ENCODE measurements around the gene CCDC102A. TPM values are rescaled to one million over a fixed set of nuclear protein-coding genes. Genes with fewer than 3 reads are reported as not detected.
A peak's percentile ranks its signal among the peaks of the same experiment; 100 is the strongest.

CCDC102A gene
- total and polyA plus RNA-seq, 2 of the 13 experiments (the other 11 are each of a cell fraction or from before 2014, with no cell fraction given), result 2.1 to 2.8 TPM

- TF ChIP-seq, protein P1, sequence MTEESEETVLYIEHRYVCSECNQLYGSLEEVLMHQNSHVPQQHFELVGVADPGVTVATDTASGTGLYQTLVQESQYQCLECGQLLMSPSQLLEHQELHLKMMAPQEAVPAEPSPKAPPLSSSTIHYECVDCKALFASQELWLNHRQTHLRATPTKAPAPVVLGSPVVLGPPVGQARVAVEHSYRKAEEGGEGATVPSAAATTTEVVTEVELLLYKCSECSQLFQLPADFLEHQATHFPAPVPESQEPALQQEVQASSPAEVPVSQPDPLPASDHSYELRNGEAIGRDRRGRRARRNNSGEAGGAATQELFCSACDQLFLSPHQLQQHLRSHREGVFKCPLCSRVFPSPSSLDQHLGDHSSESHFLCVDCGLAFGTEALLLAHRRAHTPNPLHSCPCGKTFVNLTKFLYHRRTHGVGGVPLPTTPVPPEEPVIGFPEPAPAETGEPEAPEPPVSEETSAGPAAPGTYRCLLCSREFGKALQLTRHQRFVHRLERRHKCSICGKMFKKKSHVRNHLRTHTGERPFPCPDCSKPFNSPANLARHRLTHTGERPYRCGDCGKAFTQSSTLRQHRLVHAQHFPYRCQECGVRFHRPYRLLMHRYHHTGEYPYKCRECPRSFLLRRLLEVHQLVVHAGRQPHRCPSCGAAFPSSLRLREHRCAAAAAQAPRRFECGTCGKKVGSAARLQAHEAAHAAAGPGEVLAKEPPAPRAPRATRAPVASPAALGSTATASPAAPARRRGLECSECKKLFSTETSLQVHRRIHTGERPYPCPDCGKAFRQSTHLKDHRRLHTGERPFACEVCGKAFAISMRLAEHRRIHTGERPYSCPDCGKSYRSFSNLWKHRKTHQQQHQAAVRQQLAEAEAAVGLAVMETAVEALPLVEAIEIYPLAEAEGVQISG (CRISPR knock-in tag; IDR thresholded peaks at IDR 0.05), result no peak
- TF ChIP-seq GFI1 (CRISPR knock-in tag; IDR thresholded peaks at IDR 0.05; ENCODE audit: borderline replicate concordance) (no peak), FLYWCH1 (CRISPR knock-in tag; IDR thresholded peaks at IDR 0.05) (0 out of 2 replicates have a peak, but pooled peaks have one; percentile 10), ZNF260 (CRISPR knock-in tag; IDR thresholded peaks at IDR 0.05; ENCODE audit: borderline replicate concordance, low read depth) (no peak), PITX1 (CRISPR knock-in tag; IDR thresholded peaks at IDR 0.05) (no peak), ZKSCAN5 (CRISPR knock-in tag; IDR thresholded peaks at IDR 0.05) (no peak), SKI (IDR thresholded peaks at IDR 0.05; ENCODE audit: partially characterized antibody) (no peak), PRDM4 (CRISPR knock-in tag; IDR thresholded peaks at IDR 0.05; ENCODE audit: borderline replicate concordance) (no peak), ZNF839 (CRISPR knock-in tag; IDR thresholded peaks at IDR 0.05; ENCODE audit: borderline replicate concordance) (no peak), ZXDC (CRISPR knock-in tag; IDR thresholded peaks at IDR 0.05) (no peak), RBFOX2 (IDR thresholded peaks at IDR 0.05; ENCODE audit: low read depth, low read length) (peak; percentile 64)
- TF ChIP-seq, protein P2, sequence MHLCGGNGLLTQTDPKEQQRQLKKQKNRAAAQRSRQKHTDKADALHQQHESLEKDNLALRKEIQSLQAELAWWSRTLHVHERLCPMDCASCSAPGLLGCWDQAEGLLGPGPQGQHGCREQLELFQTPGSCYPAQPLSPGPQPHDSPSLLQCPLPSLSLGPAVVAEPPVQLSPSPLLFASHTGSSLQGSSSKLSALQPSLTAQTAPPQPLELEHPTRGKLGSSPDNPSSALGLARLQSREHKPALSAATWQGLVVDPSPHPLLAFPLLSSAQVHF (CRISPR knock-in tag; IDR thresholded peaks at IDR 0.05), result no peak
- TF ChIP-seq, protein P3, sequence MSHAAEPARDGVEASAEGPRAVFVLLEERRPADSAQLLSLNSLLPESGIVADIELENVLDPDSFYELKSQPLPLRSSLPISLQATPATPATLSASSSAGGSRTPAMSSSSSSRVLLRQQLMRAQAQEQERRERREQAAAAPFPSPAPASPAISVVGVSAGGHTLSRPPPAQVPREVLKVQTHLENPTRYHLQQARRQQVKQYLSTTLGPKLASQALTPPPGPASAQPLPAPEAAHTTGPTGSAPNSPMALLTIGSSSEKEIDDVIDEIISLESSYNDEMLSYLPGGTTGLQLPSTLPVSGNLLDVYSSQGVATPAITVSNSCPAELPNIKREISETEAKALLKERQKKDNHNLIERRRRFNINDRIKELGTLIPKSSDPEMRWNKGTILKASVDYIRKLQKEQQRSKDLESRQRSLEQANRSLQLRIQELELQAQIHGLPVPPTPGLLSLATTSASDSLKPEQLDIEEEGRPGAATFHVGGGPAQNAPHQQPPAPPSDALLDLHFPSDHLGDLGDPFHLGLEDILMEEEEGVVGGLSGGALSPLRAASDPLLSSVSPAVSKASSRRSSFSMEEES (CRISPR knock-in tag; IDR thresholded peaks at IDR 0.05), result no peak
- TF ChIP-seq, protein P4, sequence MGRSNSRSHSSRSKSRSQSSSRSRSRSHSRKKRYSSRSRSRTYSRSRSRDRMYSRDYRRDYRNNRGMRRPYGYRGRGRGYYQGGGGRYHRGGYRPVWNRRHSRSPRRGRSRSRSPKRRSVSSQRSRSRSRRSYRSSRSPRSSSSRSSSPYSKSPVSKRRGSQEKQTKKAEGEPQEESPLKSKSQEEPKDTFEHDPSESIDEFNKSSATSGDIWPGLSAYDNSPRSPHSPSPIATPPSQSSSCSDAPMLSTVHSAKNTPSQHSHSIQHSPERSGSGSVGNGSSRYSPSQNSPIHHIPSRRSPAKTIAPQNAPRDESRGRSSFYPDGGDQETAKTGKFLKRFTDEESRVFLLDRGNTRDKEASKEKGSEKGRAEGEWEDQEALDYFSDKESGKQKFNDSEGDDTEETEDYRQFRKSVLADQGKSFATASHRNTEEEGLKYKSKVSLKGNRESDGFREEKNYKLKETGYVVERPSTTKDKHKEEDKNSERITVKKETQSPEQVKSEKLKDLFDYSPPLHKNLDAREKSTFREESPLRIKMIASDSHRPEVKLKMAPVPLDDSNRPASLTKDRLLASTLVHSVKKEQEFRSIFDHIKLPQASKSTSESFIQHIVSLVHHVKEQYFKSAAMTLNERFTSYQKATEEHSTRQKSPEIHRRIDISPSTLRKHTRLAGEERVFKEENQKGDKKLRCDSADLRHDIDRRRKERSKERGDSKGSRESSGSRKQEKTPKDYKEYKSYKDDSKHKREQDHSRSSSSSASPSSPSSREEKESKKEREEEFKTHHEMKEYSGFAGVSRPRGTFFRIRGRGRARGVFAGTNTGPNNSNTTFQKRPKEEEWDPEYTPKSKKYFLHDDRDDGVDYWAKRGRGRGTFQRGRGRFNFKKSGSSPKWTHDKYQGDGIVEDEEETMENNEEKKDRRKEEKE (IDR thresholded peaks at IDR 0.05), result no peak
These were observed 63.1 kb downstream of the CCDC102A start (continued) for GRCh38 chr16:57473176-57473840.

All from HepG2 (cell line).